Ascending aorta (tissue), 2 donors: ENCODE results near the gene APLNR. TPM values are rescaled to one million over a fixed set of nuclear protein-coding genes. Genes with fewer than 3 reads are reported as not detected.

ENCODE experiments used
- DNase-seq, 2 donors: peaks; one replicate each; pipeline ENCODE4 v3.0.0-alpha.2; 2019; ENCODE audit warnings: low spot score in 2 of 2
- H3K27ac ChIP-seq, 2 donors: fragments of 200-600 bp; sonication (generic); one replicate each; pipeline ENCODE4 v1.5.1; 2016 to 2017; ENCODE audit warnings: mild to moderate bottlenecking in 1 of 2
- H3K27me3 ChIP-seq: fragments of 200-600 bp; sonication (generic); one replicate; pipeline ENCODE4 v1.5.1; 2017
- H3K36me3 ChIP-seq, 2 donors: fragments of 200-600 bp; sonication (generic); one replicate each; pipeline ENCODE4 v1.5.1; 2016
- H3K4me1 ChIP-seq, 2 donors: fragments of 200-600 bp; sonication (generic); one replicate each; pipeline ENCODE4 v1.5.1; 2016 to 2017; ENCODE audit warnings: mild to moderate bottlenecking in 1 of 2
- H3K4me3 ChIP-seq, 2 donors: fragments of 200-600 bp; sonication (generic); one replicate each; pipeline ENCODE4 v1.5.1; 2016 to 2017; ENCODE audit warnings: mild to moderate bottlenecking in 1 of 2
- H3K9me3 ChIP-seq, 2 donors: fragments of 200-600 bp; sonication (generic); one replicate each; pipeline ENCODE4 v1.5.1; 2016
- CTCF ChIP-seq, 3 experiments: fragments of 200-600 bp in 2 of 3; fragments of 450-650 bp in 1 of 3; sonication (generic) in 2 of 3; IDR thresholded peaks; one replicate each; pipeline ENCODE4 v1.5.1; 2016 to 2019; ENCODE audit warnings: antibody characterized with exemption in 3 of 3, mild to moderate bottlenecking in 1 of 3, moderate library complexity in 1 of 3
- intact Hi-C: fragments of 100-400 bp; cut with DNase I; formaldehyde crosslinking; loops from one replicate; pipeline ENCODE4 v1.15.1; 2023
- total RNA-seq: library from RNA; depleted of rRNA; stranded (reverse); fragments of >200 nt; gene quantifications from one replicate; pipeline ENCODE4 v1.1.0, GENCODE V29; 2016

The APLNR gene
- total RNA-seq, 1 donor from 2014 or later: 15.1 TPM

- Histone ChIP-seq H3K4me1 (no peaks in the 10 kb centered on the region), H3K4me3 (no peak overlapping the region), H3K9me3 (no peaks in the 10 kb centered on the region), H3K36me3 (no peaks in the 10 kb centered on the region), H3K27me3 (no peaks in the 10 kb centered on the region), H3K27ac (no peak overlapping the region)
- TF ChIP-seq CTCF (IDR thresholded peaks at IDR 0.05): no peak
- no peak for DNase-seq
- intact Hi-C loops: no loop called here
Measured at GRCh38 chr11:57240007-57240406, 3.0 kb upstream of the APLNR start.

- no peaks in the 10 kb centered on the region for H3K9me3 ChIP-seq
- intact Hi-C loops: no loop called here
- H3K36me3 ChIP-seq: no peaks in the 10 kb centered on the region
- DNase-seq: no peak
- TF ChIP-seq CTCF (IDR thresholded peaks at IDR 0.05): no peak
- no peaks in the 10 kb centered on the region for H3K4me1 ChIP-seq
- no peak overlapping the region for H3K27ac ChIP-seq
- H3K27me3 ChIP-seq: no peaks in the 10 kb centered on the region
- no peak overlapping the region for H3K4me3 ChIP-seq
Measured at GRCh38 chr11:57239348-57239747, 2.3 kb upstream of the APLNR start.

GRCh38 chr11:57235761-57236703, 1.0 kb downstream of the APLNR start:
- TF ChIP-seq CTCF (IDR thresholded peaks at IDR 0.05): no peak
- no peaks in the 10 kb centered on the region for H3K27me3 ChIP-seq
- DNase-seq: no peak

GRCh38 chr11:57233702-57234101, 3.3 kb downstream of the APLNR start:
- H3K36me3 ChIP-seq: no peaks in the 10 kb centered on the region
- no peaks in the 10 kb centered on the region for H3K27me3 ChIP-seq
- no peak overlapping the region for H3K27ac ChIP-seq
- TF ChIP-seq CTCF (IDR thresholded peaks at IDR 0.05): no peak
- H3K9me3 ChIP-seq: no peaks in the 10 kb centered on the region
- DNase-seq: no peak
- no peaks in the 10 kb centered on the region for H3K4me1 ChIP-seq
- intact Hi-C loops: no loop called here
- no peak overlapping the region for H3K4me3 ChIP-seq

More at GRCh38 chr11:57235761-57236703, 1.0 kb downstream of the APLNR start:
- no peaks in the 10 kb centered on the region for H3K36me3 ChIP-seq
- no peak overlapping the region for H3K27ac ChIP-seq
- no peaks in the 10 kb centered on the region for H3K9me3 ChIP-seq
- no peaks in the 10 kb centered on the region for H3K4me1 ChIP-seq
- H3K4me3 ChIP-seq: no peak overlapping the region
- intact Hi-C loops: no loop called here

- Histone ChIP-seq H3K36me3 (no peaks in the 10 kb centered on the region), H3K4me1 (no peaks in the 10 kb centered on the region), H3K27ac (no peak overlapping the region), H3K27me3 (no peaks in the 10 kb centered on the region), H3K9me3 (no peaks in the 10 kb centered on the region), H3K4me3 (no peak overlapping the region)
- no peak for DNase-seq
- intact Hi-C loops: no loop called here
- TF ChIP-seq CTCF (IDR thresholded peaks at IDR 0.05): no peak
Measured at GRCh38 chr11:57231539-57232253, 5.4 kb downstream of the APLNR start.
